DMS153 treated with DMSO at 0.1 percent for 48 hours (cell line): ENCODE results near the gene DNAJC25.
A peak's percentile ranks its signal among the peaks of the same experiment; 100 is the strongest.
"Not testable (repeated sequence)": the region's sequence is repeated elsewhere in the genome, so short reads cannot be mapped to it uniquely, and the experiment has no call there.

ENCODE experiments used
- DNase-seq: peaks from one replicate; lab custom pipeline; 2025; ENCODE audit not compliant: unreplicated experiment; lab: John Stamatoyannopoulos, UW

Gene DNAJC25

GRCh38 chr9:111663301-111663823 is 32.2 kb downstream of the DNAJC25 start:
- no peak for DNase-seq

GRCh38 chr9:111668026-111668573 is 37.0 kb downstream of the DNAJC25 start:
- no peak for DNase-seq

DNA sequence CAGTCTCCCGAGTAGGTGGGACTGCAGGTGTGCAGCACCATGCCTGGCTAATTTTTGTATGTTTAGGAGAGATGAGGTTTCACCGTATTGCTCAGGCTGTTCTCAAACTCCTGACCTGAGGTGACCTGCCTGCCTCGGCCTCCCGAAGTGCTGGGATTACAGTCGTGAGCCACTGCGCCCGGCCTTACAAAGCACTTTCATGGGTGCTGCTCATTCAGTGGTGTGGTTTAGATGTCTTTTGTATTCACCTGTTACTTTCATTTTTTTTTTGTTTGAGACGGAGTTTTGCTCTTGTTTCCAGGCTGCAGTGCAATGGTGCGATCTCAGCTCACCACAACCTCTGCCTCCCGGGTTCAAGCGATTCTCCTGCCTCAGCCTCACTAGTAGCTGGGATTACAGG is 37.5 kb downstream of the DNAJC25 start:
- DNase-seq = not testable (repeated sequence)

DNA sequence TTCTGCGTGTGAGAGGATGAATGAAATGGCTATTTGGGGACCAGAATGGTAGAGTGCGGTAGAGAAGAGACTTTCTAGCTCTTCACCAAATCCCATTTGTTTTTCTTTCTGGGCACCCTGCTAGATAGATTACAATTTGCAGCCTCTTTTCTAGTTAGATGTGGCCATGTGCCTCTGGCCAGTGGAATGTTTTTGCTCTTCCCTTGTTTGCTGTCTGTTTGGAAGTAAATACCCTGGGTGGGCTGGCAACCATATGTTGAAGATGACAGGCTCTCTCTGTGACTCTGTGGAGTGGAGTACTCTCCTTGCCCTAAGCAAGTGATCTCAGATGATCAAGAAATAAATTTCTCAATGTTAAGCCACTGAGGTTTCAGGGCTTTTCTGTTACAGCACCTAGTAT is 43.2 kb downstream of the DNAJC25 start:
- no peak for DNase-seq

DNA sequence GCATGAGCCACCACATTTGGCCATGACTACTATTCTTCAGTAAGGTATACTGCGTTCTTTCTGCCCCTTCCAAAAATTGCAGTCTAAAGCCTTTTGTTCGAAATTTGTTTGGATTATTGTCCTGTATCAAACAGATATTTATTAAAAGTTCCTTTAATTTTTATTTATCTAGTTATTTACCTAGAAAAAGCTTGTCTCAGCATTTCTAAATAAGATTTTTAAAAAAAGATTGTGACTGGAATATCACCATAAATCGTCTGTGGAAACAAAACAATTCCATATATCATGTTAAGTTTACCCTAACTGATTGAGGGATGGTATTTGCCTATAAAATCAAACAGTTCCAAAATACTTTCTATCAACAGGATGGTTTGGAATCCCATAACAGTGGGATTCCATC is 45.0 kb downstream of the DNAJC25 start:
- DNase-seq = no peak

GRCh38 chr9:111678293-111678692 is 47.2 kb downstream of the DNAJC25 start:
- no peak for DNase-seq

DNA sequence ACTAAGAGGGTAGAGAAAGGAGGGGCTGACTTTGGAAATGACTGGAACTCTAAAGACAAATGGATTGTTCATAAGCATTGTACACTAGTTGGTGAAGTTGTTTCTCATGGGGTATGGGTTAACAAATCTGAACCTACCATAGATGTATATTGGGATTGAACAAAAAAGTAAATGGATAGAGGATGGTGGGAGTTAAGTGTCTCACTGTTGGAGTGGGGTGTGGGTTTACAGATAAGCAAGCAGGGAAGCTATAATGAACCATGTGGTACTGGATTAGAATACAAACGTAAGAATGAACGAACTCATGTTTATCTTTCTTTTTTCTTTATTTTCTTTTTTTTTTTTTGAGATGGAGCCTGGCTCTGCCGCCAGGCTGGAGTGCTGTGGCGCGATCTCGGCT is 48.1 kb downstream of the DNAJC25 start:
- DNase-seq = no peak

DNA sequence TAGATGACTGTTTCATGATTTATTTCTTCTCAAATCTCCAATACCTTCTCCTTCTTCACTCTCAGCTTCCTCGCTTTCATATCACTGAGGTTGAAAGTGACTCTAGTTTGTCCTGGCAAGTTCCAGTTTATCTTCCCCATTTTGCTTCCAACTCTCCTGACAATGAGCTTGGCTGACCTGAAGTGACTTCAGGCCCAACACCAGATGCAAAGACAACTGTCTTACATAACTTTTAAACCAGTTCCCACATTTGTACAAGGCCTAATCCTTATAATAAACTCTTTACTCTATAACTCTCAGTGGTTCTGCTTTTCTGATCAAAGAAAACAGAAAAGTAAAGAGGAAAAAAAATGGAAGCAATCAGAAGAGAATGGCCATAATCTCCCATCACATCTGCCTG is 52.3 kb downstream of the DNAJC25 start:
- DNase-seq = no peak

- peak; percentile 22 for DNase-seq
These were observed 60.7 kb downstream of the DNAJC25 start for GRCh38 chr9:111691672-111692329.

- DNase-seq = no peak
These were observed 65.7 kb downstream of the DNAJC25 start for GRCh38 chr9:111696796-111697195.

DNA sequence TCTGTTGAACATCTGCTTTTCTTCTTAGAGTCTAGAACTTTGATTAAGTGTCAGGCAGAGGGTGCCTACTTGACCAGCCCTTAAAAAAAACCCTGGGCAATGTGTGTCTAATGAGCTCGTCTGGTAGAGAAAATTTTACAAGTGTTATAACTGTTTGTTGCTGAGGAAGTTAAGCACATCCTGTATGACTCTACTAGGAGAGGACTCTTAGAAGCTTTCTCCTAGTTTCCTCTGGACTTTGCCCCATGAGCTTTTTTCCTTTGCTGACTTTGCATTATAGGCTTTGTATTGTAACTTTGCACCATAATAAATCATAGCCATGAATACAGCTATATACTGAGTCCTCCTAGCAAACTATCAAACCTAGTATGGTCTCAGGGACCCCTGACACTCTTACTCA is 69.6 kb downstream of the DNAJC25 start:
- DNase-seq = no peak
